Upper lobe of left lung (tissue), 6 donors: ENCODE results near the gene FBXW5. TPM values are rescaled to one million over a fixed set of nuclear protein-coding genes. Genes with fewer than 3 reads are reported as not detected.

Experiments used
- ATAC-seq, 2 donors: fragments of 200-7000 bp; cut with Tn5 transposase; one replicate each; pipeline ENCODE4 v1.9.1; 2022; ENCODE audit warnings: mild to moderate bottlenecking in 2 of 2, moderate library complexity in 2 of 2; ENCODE audit not compliant: low FRiP score in 2 of 2
- DNase-seq, 2 donors: peaks; one replicate each; pipeline ENCODE4 v3.0.0-alpha.2; 2019 to 2020
- H3K27ac ChIP-seq, 4 donors: fragments of 200-600 bp; sonication (generic); one replicate each; pipeline ENCODE4 v1.5.1; 2016 to 2019
- H3K27me3 ChIP-seq, 4 donors: fragments of 200-600 bp; sonication (generic); one replicate each; pipeline ENCODE4 v1.5.1; 2017 to 2019
- H3K36me3 ChIP-seq, 4 donors: fragments of 200-600 bp; sonication (generic); one replicate each; pipeline ENCODE4 v1.5.1; 2016 to 2019
- H3K4me1 ChIP-seq, 4 donors: fragments of 200-600 bp; sonication (generic); one replicate each; pipeline ENCODE4 v1.5.1; 2018 to 2019
- H3K4me3 ChIP-seq, 4 donors: fragments of 200-600 bp; sonication (generic); one replicate each; pipeline ENCODE4 v1.5.1; 2017 to 2019; ENCODE audit warnings: mild to moderate bottlenecking in 2 of 4, moderate library complexity in 1 of 4
- H3K9me3 ChIP-seq, 4 donors: fragments of 200-600 bp; sonication (generic); one replicate each; pipeline ENCODE4 v1.5.1; 2018 to 2019
- CTCF ChIP-seq, 6 experiments: fragments of 450-650 bp in 4 of 6; fragments of 200-600 bp in 2 of 6; sonication (generic) in 2 of 6; IDR thresholded peaks; one replicate each; pipeline ENCODE4 v1.5.1; 2016 to 2019; ENCODE audit warnings: antibody characterized with exemption in 6 of 6
- EP300 ChIP-seq, 4 donors: sonication (generic); formaldehyde crosslinking; IDR thresholded peaks; one replicate each; pipeline ENCODE4 v1.5.1; 2017; ENCODE audit warnings: antibody characterized with exemption in 4 of 4, control low read depth in 2 of 4
- POLR2A ChIP-seq, 4 donors: fragments of 450-650 bp; IDR thresholded peaks; one replicate each; pipeline ENCODE4 v1.5.1; 2016 to 2017; ENCODE audit warnings: antibody characterized with exemption in 4 of 4, mild to moderate bottlenecking in 2 of 4
- POLR2AphosphoS5 ChIP-seq, 2 donors: sonication (generic); formaldehyde crosslinking; IDR thresholded peaks; one replicate each; pipeline ENCODE4 v1.5.1; 2017; ENCODE audit warnings: antibody characterized with exemption in 2 of 2
- WGBS, 2 donors: methylation state at CpG; one replicate each; pipeline ENCODE4 v1.1.5; 2017 to 2018; 5-methylcytosine and 5-hydroxymethylcytosine counted together
- total RNA-seq, 6 donors: library from RNA; depleted of rRNA in 4 of 6; stranded (reverse); fragments of >200 nt in 4 of 6; gene quantifications; one replicate each; pipeline versions ENCODE4 v1.1.0 to v1.2.1, GENCODE V29; 2016 to 2021
- donor health status: DM: no; HTN: no; CAD: no; lungs with moderate emphysema.
- donor health status: DM: no; HTN: yes; CAD: no; lungs with severe emphysema.

FBXW5 gene, protein sequence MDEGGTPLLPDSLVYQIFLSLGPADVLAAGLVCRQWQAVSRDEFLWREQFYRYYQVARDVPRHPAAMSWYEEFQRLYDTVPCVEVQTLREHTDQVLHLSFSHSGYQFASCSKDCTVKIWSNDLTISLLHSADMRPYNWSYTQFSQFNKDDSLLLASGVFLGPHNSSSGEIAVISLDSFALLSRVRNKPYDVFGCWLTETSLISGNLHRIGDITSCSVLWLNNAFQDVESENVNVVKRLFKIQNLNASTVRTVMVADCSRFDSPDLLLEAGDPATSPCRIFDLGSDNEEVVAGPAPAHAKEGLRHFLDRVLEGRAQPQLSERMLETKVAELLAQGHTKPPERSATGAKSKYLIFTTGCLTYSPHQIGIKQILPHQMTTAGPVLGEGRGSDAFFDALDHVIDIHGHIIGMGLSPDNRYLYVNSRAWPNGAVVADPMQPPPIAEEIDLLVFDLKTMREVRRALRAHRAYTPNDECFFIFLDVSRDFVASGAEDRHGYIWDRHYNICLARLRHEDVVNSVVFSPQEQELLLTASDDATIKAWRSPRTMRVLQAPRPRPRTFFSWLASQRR
- total RNA-seq: 100 to 1,000 TPM in 5 of 6 donors, 10 to 100 TPM in 1; 93.3 to 191 (median 153) TPM

DNA sequence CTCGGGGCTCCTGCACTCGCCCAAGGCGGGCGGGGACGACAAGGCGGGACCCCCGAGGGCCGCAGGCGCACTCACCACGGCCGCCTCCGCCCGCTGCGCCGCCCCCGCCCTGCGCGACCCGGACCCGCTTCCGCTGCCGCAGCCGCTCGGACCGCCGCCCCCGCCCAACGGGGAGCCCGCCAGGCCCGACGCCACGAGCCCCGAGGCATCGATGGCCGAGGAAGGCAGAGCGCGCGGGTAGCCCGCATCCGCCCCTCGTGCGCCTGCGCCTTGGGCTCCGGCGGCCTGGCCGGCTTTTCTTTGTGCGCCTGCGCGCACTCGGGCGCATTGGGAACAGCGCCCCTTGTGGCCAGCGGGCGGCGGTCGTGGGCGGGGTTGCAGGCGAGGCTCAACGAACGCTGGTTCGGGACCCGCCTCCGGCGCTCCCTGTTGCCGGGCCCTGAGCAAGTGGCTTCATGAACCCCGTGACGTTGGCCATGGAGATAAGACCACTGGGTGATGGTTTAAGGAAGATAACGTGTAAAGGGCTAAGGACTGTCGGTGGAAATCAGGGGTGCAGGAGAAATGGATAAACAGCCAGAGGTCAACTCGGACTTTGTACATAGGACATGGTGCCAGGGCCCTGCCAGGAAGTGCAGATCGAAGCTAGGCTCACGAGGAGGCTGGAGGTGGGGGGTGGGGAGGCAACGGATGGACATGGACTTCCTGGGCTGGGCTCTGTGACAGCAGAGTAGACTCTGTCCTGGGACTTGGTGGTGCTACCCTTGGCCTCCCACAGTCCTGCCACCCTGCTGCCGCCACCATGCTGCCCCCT is at the start of gene FBXW5, which contains the start of gene C8G:
FBXW5 (minus strand) TSS at position 220 of the 814 bp plus-strand sequence. CDS start 655 bp downstream, outside the sequence.
C8G (plus strand) TSS at position 725 of the 814 bp plus-strand sequence; CDS start at position 803, 78 bp downstream.
- Histone ChIP-seq H3K27ac (peak within 1 kb of the TSS; percentile 89 to 96 (median 92)), H3K4me1 (peaks cover 30 to 61% (median 35%) of the 10 kb centered on the region in 4 donors), H3K27me3 (no peaks in the 10 kb centered on the region), H3K36me3 (peaks cover 18 to 34% (median 33%) of the 10 kb centered on the region in 4 donors), H3K4me3 (peak within 1 kb of the TSS; percentile 72 to 98 (median 90)), H3K9me3 (no peaks in the 10 kb centered on the region)
- WGBS, 2 donors: 4 to 16% methylated on average over 16 to 19 of the region's 74 CpGs
- DNase-seq (peak; percentile 95 to 99), ATAC-seq (peak; percentile 87 to 94)
- TF ChIP-seq CTCF (IDR thresholded peaks at IDR 0.05) (peak; percentile 98 to 100 (median 99)), EP300 (IDR thresholded peaks at IDR 0.05) (no peak), POLR2AphosphoS5 (IDR thresholded peaks at IDR 0.05) (peak; percentile 61 to 84), POLR2A (IDR thresholded peaks at IDR 0.05) (peak in 2 of 4 donors; percentile 45 to 87)

GRCh38 chr9:136992819-136993369 is 48.4 kb upstream of the FBXW5 start:
- DNase-seq: no peak
- TF ChIP-seq POLR2A (IDR thresholded peaks at IDR 0.05) (no peak), POLR2AphosphoS5 (IDR thresholded peaks at IDR 0.05) (no peak), EP300 (IDR thresholded peaks at IDR 0.05) (no peak), CTCF (IDR thresholded peaks at IDR 0.05) (no peak)
- 62 to 89% methylated on average over 5 to 12 of the region's 18 CpGs for WGBS, 2 donors

GRCh38 chr9:136991993-136992818 is 47.7 kb upstream of the FBXW5 start, which contains the start of gene PAXX:
TSS of gene PAXX (plus strand) at chr9:136992422. CDS start at chr9:136992444, 22 bp downstream.
- Histone ChIP-seq H3K36me3 (peaks cover 0 to 12% (median 5%) of the 10 kb centered on the region in 4 donors), H3K9me3 (no peaks in the 10 kb centered on the region), H3K4me1 (peaks cover 46 to 60% (median 49%) of the 10 kb centered on the region in 4 donors), H3K27ac (peak within 1 kb of the TSS; percentile 83 to 93 (median 88)), H3K27me3 (no peaks in the 10 kb centered on the region), H3K4me3 (peak within 1 kb of the TSS; percentile 69 to 90 (median 83))
- DNase-seq (peak; percentile 96 to 99), ATAC-seq (peak; percentile 92 to 96)
- 0 to 1% methylated on average over 3 to 32 of the region's 92 CpGs for WGBS, 2 donors
- peak in 3 of 6 experiments; percentile 16 to 37 (median 31) for TF ChIP-seq CTCF (IDR thresholded peaks at IDR 0.05)
- peak; percentile 19 to 28 for TF ChIP-seq POLR2AphosphoS5 (IDR thresholded peaks at IDR 0.05)
- no peak for TF ChIP-seq EP300 (IDR thresholded peaks at IDR 0.05)
- peak in 2 of 4 donors; percentile 29 to 65 for TF ChIP-seq POLR2A (IDR thresholded peaks at IDR 0.05)

More at GRCh38 chr9:136992819-136993369, 48.4 kb upstream of the FBXW5 start:
- Histone ChIP-seq H3K27ac (peak overlapping the region; percentile 83 to 93 (median 88)), H3K4me3 (peak overlapping the region; percentile 69 to 90 (median 83)), H3K9me3 (no peaks in the 10 kb centered on the region), H3K36me3 (peaks cover 0 to 12% (median 5%) of the 10 kb centered on the region in 4 donors), H3K27me3 (no peaks in the 10 kb centered on the region), H3K4me1 (peaks cover 51 to 66% (median 55%) of the 10 kb centered on the region in 4 donors)
- ATAC-seq: no peak
